NCI-H1417 treated with DMSO at 0.1 percent for 48 hours (cell line): ENCODE measurements around the gene DYNC1LI1.
"Not testable (repeated sequence)": the region's sequence is repeated elsewhere in the genome, so short reads cannot be mapped to it uniquely, and the experiment has no call there.

Experiments used
- DNase-seq: peaks from one replicate; lab custom pipeline; 2025; lab: John Stamatoyannopoulos, UW

Gene DYNC1LI1

DNA sequence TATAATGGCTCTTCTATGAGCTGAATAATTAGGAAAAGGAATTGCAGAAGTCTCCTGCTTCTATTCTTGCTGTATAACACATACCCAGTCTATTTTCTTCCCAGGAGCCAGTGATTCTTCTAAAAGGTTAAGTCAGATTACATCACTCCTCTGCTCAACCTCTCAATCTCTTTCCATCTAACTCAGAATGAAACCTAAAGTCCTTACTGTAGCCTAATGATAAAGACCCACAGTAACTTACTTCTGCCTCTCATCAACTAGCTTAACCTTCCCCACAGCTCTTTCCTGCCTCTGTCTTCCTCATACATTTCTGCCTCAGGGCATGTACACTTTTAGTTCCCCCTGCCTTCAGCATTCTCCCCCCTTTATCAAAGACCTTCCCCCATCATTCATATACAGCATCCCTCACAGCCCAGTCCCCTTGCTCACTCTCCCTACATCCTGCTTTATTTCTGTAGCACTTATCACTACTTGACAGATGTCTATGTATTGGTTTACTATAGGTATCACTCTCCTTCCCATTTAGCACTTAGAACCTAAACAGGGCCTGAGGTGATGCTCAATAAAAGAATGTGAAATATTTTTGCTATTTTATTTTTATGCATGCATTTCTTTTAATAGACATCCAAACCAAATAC, 39.5 kb downstream of the DYNC1LI1 start:
- no peak for DNase-seq

DNA sequence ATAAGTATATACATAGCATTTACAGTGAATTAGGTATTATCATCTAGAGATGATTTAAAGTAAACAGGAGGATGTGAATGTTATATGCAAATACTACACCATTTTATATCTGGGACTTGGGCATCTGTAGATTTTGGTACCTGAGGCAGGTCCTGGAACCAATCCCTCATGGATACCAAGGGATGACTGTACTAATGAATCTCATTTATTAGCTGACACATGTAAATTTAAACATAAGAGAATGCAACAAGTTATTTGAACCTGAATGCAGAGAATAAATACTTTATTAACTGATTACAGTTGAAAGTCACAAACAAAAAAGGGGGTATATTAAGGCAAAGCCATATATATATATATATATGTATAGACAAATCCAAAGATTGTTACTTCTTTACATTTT, 44.9 kb downstream of the DYNC1LI1 start:
- no peak for DNase-seq

DNA sequence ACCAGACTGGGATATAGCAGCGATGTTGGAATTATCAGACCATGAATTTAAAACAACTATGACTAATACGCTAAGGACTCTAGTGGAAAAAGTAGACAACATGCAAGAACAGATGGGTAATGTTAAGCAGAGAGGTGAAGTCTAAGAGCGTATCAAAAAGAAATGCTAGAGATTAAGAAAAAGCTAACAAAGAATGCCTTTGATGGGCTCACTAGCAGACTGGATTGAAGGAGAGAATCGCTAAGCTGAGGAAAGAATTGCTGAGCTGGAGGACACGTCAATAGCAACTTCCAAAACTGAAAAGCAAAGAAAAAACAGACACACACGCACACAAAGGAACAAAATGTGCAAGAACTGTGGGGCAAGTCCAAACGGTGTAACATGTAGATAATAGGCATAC, 48.0 kb downstream of the DYNC1LI1 start:
- DNase-seq = no peak

DNA sequence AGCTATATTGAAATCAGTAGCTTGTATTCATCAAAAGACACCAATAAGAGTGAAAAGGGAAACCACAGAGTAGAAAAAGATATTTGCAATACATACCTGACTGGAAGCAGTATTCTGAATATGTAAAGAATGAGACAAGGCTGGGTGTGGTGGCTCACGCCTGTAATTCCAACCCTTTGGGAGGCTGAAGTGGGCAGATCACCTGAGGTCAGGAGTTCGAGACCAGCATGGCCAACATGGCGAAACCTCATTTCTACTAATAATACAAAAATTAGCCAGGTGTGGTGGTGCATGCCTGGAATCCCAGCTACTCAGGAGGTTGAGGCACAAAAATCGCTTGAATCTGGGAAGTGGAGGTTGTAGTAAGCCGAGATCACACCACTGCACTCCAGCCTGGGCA, 51.7 kb downstream of the DYNC1LI1 start:
- DNase-seq = not testable (repeated sequence)

DNA sequence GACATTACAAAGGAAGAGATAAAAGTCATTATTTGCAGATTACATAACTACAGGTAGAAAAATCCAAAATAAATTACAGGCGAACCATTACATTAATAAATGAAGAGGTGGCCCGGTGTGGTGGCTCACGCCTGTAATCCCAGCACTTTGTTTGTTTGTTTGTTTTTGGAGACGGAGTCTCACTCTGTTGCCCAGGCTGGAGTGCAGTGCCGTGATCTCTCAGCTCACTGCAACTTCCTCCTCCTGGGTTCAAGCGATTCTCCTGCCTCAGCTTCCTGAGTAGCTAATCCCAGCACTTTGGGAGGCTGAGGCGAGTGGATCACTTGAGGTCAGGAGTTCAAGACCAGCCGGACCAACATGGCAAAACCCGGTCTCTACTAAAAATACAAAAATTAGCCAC, 53.9 kb downstream of the DYNC1LI1 start:
- DNase-seq = not testable (repeated sequence)

DNA sequence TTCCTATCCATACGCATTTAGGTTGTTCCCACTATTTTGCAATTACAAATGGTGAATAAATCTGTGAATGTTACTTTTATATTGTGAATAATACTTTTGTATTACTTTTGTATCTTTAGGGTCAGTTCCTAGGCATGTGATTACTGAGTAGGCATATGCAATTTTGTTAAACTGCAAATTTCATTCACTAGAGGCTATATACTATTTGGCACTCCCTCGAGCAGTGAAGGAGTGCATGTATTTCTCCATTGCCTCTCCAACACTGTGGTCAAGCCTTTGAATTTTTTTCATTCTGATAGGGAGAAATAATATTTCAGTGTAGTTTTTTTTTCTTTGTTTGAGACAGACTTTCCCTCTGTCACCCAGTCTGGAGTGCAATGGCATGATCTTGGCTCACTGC, 59.7 kb downstream of the DYNC1LI1 start:
- no peak for DNase-seq

DNA sequence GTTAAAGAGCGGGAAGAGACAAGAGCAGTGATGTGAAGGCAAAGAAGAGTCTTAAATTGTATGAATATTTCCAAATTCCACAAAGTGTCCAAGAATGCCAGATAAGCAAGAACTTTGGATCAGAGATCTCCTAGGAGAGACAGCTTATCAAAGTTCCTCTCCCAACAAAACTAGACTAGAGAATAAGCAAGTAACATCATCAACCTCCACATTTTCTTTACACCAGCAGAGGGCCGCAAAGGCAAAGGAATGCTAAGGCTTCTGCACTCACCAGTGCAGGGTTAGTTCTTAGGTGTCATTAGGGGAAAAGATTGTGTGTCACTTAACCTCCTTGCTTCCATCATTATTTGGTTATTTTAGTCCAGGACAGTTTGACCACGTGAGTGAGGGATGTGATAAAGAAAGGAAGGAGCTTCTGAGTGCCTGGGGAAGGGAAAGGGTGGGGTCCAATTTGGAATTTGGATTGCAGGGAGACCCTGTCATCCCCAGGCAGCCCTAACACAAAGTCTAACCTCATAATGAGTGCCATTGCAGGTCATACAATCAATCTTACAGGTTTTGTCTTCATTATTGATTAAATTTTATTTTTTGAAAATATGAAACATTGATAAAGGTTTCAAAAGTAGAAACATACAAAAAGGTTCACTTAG, 60.5 kb downstream of the DYNC1LI1 start:
- DNase-seq = no peak

DNA sequence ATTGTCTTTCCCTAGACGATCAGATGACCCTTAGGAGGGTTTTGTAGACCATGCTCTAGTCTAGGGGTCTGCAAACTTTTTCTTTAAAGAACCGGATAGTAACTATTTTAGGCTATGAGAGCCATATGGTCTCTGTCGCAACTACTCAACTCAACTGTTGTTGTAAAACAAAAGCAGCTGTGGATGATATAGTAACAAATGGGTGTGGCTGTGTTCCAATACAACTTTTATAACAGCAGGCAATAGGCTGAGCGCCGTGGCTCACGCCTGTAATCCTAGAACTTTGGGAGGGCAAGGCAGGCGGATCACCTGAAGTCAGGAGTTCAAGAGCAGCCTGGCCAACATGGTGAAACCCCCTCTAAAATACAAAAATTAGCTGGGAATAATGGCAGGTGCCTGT, 61.9 kb downstream of the DYNC1LI1 start:
- no peak for DNase-seq

DNA sequence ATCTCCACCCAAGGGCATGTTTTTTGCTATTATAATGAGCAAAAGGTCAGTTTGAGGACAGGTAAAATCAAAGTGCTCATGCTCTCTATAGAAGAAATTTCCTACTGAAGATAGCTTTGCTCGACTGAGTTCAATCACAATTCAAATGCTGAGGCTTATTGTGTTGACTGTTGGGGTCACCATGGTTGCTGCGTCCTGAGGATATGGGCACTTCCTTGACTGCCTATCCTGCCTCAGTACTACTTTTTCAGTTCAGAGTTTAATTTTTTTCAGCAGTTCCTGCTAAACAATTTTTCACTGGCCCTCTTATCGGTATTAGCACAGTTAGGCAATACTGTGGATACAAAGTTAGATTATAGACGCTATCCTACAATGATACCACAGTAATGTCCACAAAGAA, 64.2 kb downstream of the DYNC1LI1 start:
- no peak for DNase-seq

DNA sequence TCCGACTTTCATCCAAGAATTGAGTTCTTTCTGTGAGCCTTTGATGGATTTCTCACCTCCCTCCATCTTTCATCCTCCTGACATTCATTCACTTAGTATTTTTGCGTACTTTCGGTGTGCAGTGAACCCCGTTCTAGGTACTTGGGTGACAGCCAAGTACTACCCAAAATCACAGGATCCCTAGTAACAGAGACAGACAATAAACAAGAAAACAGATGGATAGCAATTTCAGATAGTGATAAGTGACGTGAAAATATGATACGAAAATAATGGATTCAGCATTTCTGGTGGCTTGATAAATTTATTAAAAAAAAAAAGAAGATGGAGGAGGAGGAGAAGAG, 67.7 kb downstream of the DYNC1LI1 start:
- no peak for DNase-seq

DNA sequence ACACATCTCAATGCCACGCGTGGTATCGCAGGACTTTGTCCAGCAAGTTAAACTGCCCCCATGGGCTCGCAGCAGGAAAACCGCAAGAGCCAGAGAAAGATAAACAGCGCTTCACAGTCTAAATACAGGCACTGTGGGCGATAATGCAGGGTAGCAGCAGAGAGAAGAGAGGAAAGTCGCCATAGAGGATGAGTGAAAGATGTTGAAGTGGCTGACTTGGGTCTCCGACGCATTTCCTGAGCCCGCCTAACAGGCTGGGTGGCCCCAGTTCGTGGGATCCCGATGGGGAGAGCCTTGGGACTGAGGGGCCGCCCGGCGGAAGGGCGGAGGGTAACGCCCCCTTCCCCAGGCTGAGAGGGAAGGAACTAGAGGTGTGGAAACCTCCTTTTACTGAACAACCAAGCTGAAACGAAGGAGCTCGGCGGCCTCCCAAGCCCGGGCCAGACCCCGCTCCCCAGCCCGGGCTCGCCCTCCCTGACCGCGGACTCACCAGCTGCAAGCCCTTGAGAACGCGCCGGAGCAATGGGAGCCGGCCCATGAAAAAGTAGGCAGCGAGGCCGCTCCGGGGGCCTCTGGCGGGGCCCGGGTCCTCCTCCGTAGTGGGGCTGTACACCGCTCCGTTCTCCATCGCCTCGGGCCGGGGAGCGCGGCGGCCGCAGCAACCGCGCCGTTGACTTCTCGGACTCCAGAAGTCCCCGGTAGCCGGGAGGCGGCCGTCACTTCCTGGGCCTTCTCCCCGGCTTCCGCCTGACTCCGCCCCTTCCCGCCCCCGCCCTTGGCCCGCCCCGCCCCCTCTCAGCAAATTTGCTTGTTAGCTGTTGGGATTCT, 68.3 kb downstream of the DYNC1LI1 start, which contains the start of gene CMTM6:
Gene CMTM6, minus strand, starts transcription at position 735 of the 828 bp plus-strand sequence. Its CDS starts 107 bp downstream, at position 628.
- DNase-seq = no peak

DNA sequence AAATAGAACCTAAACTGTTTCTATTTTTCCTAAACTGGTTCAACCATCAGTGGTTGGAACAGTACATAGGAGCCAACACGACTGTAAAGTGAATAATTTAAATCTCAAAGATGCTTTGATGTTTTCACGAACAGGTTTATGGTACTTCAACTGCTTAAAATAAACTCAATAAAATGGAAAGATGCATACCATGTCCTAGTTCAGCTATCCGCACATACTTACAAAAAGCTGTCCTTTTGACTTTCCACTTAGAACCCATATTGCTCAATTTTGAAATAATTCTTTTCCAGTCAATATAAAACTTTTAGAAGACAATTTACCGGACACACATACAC, 68.9 kb downstream of the DYNC1LI1 start:
- no peak for DNase-seq

DNA sequence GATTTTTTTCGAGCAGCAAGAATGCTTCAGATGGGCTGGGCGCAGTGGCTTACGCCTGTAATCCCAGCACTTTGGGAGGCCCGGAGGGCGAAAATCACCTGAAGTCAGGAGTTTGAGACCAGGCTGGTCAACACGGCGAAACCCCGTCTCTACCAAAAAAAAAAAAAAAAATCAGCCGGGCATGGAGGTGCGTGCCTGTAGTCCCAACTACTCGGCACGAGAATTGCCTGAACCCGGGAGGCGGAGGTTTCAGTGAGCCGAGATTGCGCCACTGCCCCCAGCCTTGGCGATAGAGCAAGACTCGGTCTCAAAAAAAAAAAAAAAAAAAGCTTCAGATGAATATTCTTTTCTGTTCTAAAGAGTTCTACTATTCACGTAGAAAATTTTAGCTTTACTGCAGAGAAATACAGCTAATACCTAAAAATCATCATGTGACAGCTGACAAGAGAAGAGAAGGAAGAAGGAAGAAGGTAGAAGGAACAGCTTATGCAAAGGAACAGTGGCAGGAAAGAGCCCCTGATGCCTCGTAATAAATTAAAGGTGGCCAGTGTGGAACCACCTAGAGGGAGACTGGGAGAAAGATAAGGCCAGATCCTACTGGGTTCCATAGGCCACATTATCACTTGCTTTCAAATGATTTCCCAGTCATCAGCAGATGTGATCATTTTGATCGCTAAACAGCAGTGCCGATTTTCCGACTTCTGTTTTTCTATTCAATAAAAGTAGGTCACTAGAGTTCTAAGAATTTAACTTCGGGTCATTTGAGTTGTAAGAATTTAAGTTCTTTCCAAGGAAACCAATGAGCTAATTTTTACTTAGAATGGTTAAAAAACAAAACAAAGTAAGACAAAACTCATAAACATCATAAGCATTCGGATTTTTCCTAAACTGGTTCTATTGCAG, 69.5 kb downstream of the DYNC1LI1 start:
- DNase-seq = no peak

DNA sequence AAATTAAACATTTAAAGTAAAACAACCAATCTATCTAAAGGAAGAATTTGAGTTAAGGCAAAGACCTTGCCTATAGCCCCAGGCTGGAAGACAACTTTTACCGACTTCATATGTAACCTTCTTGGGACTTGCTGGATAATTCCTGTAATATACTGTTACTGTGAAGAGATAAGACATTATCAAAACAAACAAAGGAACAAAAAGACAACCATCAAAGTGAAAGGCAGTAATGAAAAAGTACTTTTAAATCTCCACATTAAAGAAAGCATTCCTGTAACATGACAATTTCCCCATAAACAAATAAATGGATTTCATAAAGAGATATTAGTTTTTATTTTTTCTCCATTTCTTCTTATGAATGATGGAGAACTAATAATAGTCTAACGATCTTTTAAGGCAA, 70.4 kb downstream of the DYNC1LI1 start:
- DNase-seq = no peak

DNA sequence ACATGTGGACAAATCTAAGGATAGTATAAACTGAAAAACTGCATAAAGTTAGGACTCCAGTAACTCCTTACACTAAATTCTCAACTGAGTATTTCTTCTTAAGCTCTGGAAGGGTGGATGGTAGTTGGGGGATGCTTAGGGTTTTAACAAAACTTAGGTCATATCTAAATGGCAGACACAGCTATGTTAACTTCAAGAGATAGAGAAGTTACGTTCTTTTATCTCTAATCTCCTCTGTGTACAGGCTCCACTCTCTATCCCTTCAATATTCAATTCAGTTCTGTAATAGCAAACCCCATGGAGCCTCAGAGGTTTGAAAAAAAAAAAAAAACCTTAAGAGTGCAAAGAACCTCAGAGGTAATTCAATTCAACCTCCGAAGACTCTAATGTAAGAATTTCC, 71.1 kb downstream of the DYNC1LI1 start:
- no peak for DNase-seq

DNA sequence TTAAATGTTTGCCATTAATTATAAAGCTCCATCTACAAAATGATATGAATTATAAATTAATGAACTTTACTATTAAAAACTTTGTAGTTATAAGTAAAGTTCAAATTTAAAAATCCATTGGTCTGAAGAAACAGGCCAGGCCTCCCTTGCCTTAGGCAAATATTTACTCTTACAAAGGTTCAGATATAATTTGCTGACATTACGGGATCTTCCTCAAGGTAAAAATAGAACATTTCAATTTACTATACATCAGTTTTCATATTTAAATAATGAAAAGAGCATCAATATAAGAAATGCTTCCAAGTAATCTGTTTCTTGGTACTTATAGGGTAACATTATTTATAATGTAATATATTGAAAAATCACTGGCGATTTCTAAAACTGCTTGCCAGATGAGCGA, 71.7 kb downstream of the DYNC1LI1 start:
- no peak for DNase-seq

DNA sequence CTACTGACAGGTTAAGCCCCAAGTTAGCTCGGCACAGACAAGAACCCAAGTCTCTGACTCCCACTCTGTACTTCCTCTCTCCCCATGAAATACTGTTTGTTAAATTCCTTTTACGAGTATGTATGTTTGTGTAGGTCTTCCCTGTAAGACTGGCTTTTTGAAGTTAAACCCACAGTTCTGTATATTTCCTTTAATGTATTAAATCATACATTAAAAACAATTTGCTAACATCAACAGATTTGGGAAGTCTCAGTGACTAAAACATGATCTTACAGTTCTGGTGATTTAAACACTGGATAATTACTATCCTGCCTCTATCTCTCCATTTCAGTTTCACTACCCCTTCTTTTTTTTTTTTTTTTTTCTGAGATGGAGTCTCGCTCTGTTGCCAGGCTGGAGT, 72.4 kb downstream of the DYNC1LI1 start:
- no peak for DNase-seq

DNA sequence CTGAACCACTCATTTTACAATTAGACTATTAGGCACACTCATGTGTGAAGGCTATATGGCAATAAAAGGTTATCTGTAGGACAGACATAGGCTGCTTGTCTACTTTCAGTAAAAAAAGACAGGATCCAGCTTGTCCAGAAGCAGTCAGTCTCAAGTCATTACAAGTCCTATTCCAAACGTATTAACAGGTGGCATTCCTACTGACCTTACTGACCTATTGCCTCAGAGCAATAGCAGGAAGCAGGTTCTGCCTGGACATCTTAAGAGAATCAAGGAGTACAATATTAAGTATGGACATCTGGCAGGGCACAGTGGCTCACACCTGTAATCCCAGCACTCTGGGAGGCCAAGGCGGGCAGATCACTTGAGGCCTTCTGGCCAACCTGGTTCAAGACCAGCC, 75.0 kb downstream of the DYNC1LI1 start:
- DNase-seq = no peak

DNA sequence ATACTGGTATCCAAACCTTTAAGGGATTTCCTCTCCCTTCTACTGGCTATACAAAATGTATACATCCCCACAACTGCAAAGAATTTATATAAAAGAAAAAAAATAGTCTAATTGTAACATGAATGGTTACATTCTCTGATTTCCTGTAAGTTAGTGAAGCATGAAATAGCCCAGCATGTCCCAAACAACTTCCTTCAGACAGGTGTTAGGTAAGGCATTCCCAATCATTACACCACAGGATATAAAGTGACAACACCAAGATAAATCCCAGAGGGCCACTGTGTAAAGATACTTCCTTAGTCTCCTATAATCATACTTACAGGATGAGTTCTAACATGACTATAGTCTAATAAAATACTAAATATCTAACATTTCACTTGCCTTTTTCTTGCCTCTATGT, 75.6 kb downstream of the DYNC1LI1 start:
- no peak for DNase-seq

DNA sequence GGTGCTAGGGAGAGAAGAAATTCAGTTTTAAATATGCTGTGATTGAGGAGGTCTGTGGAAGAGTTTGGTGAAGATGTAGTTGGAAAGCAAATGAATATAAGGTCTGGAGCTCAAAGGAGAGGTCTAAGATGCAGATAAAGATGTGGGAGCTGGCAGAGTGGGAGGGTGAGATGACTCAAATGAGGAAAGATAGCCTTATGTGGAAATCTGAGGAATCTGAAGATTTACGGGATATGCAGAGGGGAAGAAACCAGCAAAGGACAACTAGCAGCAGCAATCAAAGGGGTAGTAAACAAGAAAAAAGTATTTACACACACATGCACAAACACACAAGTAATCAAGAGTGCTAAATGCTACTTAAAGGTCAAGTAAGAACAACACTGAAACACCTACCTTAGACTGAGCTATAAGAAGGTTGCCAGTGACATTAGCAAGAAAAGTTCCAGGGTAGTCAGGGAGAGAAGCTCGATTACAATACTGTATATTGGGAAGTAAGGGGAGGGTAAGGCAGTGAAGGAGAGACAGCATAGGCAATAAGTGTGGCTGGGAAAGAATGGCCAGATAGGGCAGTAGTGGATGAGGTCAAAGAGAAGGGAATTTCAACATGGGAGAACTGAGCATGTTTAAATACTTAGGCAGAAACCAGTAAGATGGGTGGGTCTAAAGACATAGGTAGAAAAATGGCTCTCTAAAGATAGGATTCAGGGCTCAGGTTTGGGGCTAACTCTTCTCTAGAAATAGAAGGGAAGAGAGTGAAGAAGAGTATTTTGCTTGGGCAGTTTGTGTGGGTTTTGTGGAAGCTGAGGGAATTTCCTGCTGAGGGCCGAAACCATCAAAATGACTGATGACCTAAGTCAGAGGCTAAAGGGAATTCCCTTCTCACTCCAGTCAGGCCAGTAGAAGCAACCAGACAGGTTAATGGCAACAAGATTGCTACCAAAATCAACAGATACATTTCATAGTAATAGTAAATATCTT, 76.9 kb downstream of the DYNC1LI1 start:
- no peak for DNase-seq
